GM13976 (cell line): ENCODE measurements around the gene VDR.

Source experiments
- DNase-seq: peaks from one replicate; pipeline ENCODE4 v3.0.0; 2012; ENCODE audit warnings: low spot score
- CTCF ChIP-seq: IDR thresholded peaks from 2 replicates; pipeline ENCODE4 v1.5.1; 2012; ENCODE audit warnings: borderline replicate concordance, mild to moderate bottlenecking; ENCODE audit not compliant: insufficient read depth; ENCODE audit errors: extremely low read depth, missing control alignments, control extremely low read depth
- in situ Hi-C: fragments of 300-500 bp; cut with MboI; formaldehyde crosslinking; loops from one replicate; pipeline ENCODE4 v1.12.0; 2022; ENCODE audit warnings: low sequenced_read_pairs, mixed read lengths, inconsistent platforms; ENCODE audit not compliant: unreplicated experiment

VDR gene

GRCh38 chr12:47860873-47861272 lies 43.9 kb downstream of the VDR start:
- no peak for DNase-seq
- in situ Hi-C loops, result no loop called here
- TF ChIP-seq CTCF, result no peak

GRCh38 chr12:47860279-47860841 lies 44.4 kb downstream of the VDR start:
- in situ Hi-C loops, result no loop called here
- no peak for DNase-seq
- no peak for TF ChIP-seq CTCF

GRCh38 chr12:47858511-47859266 lies 46.1 kb downstream of the VDR start:
- DNase-seq, result no peak
- TF ChIP-seq CTCF, result no peak
- in situ Hi-C loops, result no loop called here

- in situ Hi-C loops, result no loop called here
- no peak for DNase-seq
Measured at GRCh38 chr12:47856721-47857575, 47.8 kb downstream of the VDR start.

GRCh38 chr12:47856094-47856493 lies 48.7 kb downstream of the VDR start:
- TF ChIP-seq CTCF, result no peak
- DNase-seq, result no peak
- in situ Hi-C loops, result no loop called here

More at GRCh38 chr12:47856721-47857575, 47.8 kb downstream of the VDR start:
- TF ChIP-seq CTCF, result no peak

GRCh38 chr12:47855502-47855901 lies 49.3 kb downstream of the VDR start:
- TF ChIP-seq CTCF, result no peak
- in situ Hi-C loops, result no loop called here

More at GRCh38 chr12:47855502-47855901, 49.3 kb downstream of the VDR start:
- no peak for DNase-seq
